Lung (tissue), 12 donors: ENCODE measurements around the gene TP53BP2. TPM values are rescaled to one million over a fixed set of nuclear protein-coding genes. Genes with fewer than 3 reads are reported as not detected.

Source experiments
- ATAC-seq: fragments of 200-7000 bp; cut with Tn5 transposase; one replicate; pipeline ENCODE4 v1.9.1; 2020; ENCODE audit warnings: moderate number of reproducible peaks; ENCODE audit not compliant: insufficient read depth, low FRiP score
- DNase-seq, 3 donors: peaks; one replicate each; pipeline ENCODE4 v3.0.0-alpha.2; 2013 to 2017
- H3K27ac ChIP-seq, 2 donors: one replicate each; pipeline ENCODE4 v1.5.1; 2013; ENCODE audit warnings: mild to moderate bottlenecking in 2 of 2, moderate library complexity in 2 of 2, control low read depth in 1 of 2, inconsistent platforms in 1 of 2, low read depth in 1 of 2, low read length in 1 of 2
- H3K27me3 ChIP-seq, 3 donors: one replicate each; pipeline ENCODE4 v1.5.1; 2013; ENCODE audit warnings: low read length in 2 of 3; ENCODE audit not compliant: control insufficient read depth in 3 of 3, insufficient read depth in 3 of 3
- H3K36me3 ChIP-seq, 4 donors: one replicate each; pipeline ENCODE4 v1.5.1; 2013; ENCODE audit warnings: low read length in 4 of 4, mild to moderate bottlenecking in 1 of 4, moderate library complexity in 1 of 4; ENCODE audit not compliant: control insufficient read depth in 4 of 4, insufficient read depth in 4 of 4
- H3K4me1 ChIP-seq, 5 donors: one replicate each; pipeline ENCODE4 v1.5.1; 2013; ENCODE audit warnings: low read length in 5 of 5, mild to moderate bottlenecking in 2 of 5, moderate library complexity in 1 of 5; ENCODE audit not compliant: control insufficient read depth in 5 of 5, insufficient read depth in 5 of 5
- H3K4me3 ChIP-seq: one replicate; pipeline ENCODE4 v1.5.1; 2013; ENCODE audit warnings: mild to moderate bottlenecking, control low read depth, moderate library complexity
- H3K9ac ChIP-seq, 2 donors: one replicate each; pipeline ENCODE4 v1.5.1; 2013; ENCODE audit warnings: low read length in 2 of 2, control low read depth in 1 of 2; ENCODE audit not compliant: insufficient read depth in 1 of 2
- H3K9me3 ChIP-seq, 4 donors: one replicate each; pipeline ENCODE4 v1.5.1; 2013; ENCODE audit warnings: low read length in 3 of 4, mild to moderate bottlenecking in 1 of 4, moderate library complexity in 1 of 4; ENCODE audit not compliant: control insufficient read depth in 4 of 4, insufficient read depth in 3 of 4
- CTCF ChIP-seq: IDR thresholded peaks from 2 replicates; pipeline ENCODE4 v1.5.1; 2012; ENCODE audit warnings: mild to moderate bottlenecking; ENCODE audit errors: control extremely low read depth, extremely low read depth
- WGBS, 2 donors: extraction: QIAGEN DNeasy Blood & Tissue Kit; methylation state at CpG; one replicate each; pipeline ENCODE4 v1.1.7; 2013; 5-methylcytosine and 5-hydroxymethylcytosine counted together
- polyA plus RNA-seq, 2 donors: library from polyadenylated mRNA; stranded (reverse); fragments of 200-250 nt; gene quantifications; one replicate each; pipeline ENCODE4 v1.2.1, GENCODE V29; 2013
- total RNA-seq, 2 donors: library from RNA; depleted of rRNA in 1 of 2; stranded (reverse); fragments of >200 nt in 1 of 2; gene quantifications; one replicate each; pipeline ENCODE4 v1.2.1, GENCODE V29; 2014 to 2021
- donor health status: control.
- donor health status: control.
- donor health status: Bipolar disorder and iron deficiency.
- donor health status: healthy.
- donor health status: DM: yes; HTN: yes; CAD: no.

TP53BP2 gene
- total and polyA plus RNA-seq, 4 donors: 11.5 to 94.2 (median 45.7) TPM

DNA sequence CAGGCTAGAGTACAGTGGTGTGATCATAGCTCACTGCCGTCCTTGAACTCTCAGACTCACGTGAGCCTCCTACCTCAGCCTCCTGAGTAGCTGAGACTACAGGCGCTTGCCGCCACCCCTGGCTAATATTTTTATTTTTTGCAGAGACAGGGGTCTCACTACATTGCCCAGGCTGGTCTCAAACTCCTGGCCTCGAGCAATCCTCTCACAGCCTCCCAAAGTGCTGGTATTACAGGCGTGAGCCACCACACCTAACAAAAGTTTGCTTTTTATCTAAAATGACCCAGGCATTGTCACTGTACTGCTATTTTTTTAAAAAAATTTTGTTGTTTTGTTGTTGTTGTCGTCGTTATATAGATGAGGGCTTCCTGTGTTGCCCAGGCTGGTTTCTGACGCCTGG lies 87.0 kb downstream of the TP53BP2 start:
- Histone ChIP-seq H3K27ac (no peak overlapping the region), H3K4me1 (peaks cover 0 to 13% (median 6%) of the 10 kb centered on the region in 5 donors), H3K36me3 (peaks cover 32 to 70% (median 33%) of the 10 kb centered on the region in 4 donors), H3K27me3 (no peaks in the 10 kb centered on the region), H3K4me3 (no peak overlapping the region), H3K9ac (no peak overlapping the region), H3K9me3 (no peaks in the 10 kb centered on the region)
- DNase-seq (no peak), ATAC-seq (no peak)
- 92 to 95% methylated on average over 9 of the region's 9 CpGs for WGBS, 2 donors
- TF ChIP-seq CTCF: no peak

- H3K9ac ChIP-seq: no peak overlapping the region
- H3K9me3 ChIP-seq: no peaks in the 10 kb centered on the region
- 92 to 96% methylated on average over 20 of the region's 20 CpGs for WGBS, 2 donors
- H3K27me3 ChIP-seq: no peaks in the 10 kb centered on the region
- H3K4me1 ChIP-seq: peaks cover 0 to 13% (median 6%) of the 10 kb centered on the region in 5 donors
- TF ChIP-seq CTCF: no peak
- ATAC-seq: no peak
- no peak overlapping the region for H3K4me3 ChIP-seq
- H3K36me3 ChIP-seq: peaks cover 28 to 72% (median 34%) of the 10 kb centered on the region in 4 donors
- DNase-seq: no peak
- no peak overlapping the region for H3K27ac ChIP-seq
These were observed 88.7 kb downstream of the TP53BP2 start for GRCh38 chr1:223756806-223757700.

- 87 to 94% methylated on average over 13 of the region's 13 CpGs for WGBS, 2 donors
- Histone ChIP-seq H3K4me1 (peaks cover 0 to 9% (median 6%) of the 10 kb centered on the region in 5 donors), H3K4me3 (no peak overlapping the region), H3K9ac (no peak overlapping the region), H3K36me3 (peaks cover 25 to 74% (median 34%) of the 10 kb centered on the region in 4 donors), H3K27me3 (no peaks in the 10 kb centered on the region), H3K9me3 (no peaks in the 10 kb centered on the region), H3K27ac (no peak overlapping the region)
- no peak for TF ChIP-seq CTCF
- ATAC-seq (no peak), DNase-seq (no peak)
These were observed 89.6 kb downstream of the TP53BP2 start for GRCh38 chr1:223755992-223756775.
